HG03378 (cell line): ENCODE data around the gene DACT2.
"Not testable (repeated sequence)": the region's sequence is repeated elsewhere in the genome, so short reads cannot be mapped to it uniquely, and the experiment has no call there.

Source experiments
- ATAC-seq: cut with Tn5 transposase; IDR thresholded peaks from one replicate; pipeline ENCODE4 v1.9.1; 2021; ENCODE audit warnings: mild to moderate bottlenecking, moderate library complexity; ENCODE audit not compliant: unreplicated experiment

Gene DACT2

DNA sequence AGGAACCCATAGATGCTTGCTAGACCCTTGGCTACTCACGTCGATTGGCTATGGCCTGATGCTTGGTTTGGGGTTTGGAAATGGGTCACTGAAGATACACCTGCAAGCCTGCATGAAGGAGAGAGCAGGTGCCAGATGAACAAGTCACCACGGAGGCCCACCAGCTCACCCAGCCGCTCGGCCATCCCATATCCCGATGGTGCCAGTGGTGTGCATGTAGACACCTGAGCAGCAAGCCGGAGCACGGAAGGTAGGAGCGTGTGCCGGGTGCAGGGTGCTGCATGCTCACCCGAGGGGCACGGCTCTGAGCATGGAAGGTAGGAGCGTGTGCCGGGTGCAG, 35.9 kb downstream of the DACT2 start:
- ATAC-seq = no peak

DNA sequence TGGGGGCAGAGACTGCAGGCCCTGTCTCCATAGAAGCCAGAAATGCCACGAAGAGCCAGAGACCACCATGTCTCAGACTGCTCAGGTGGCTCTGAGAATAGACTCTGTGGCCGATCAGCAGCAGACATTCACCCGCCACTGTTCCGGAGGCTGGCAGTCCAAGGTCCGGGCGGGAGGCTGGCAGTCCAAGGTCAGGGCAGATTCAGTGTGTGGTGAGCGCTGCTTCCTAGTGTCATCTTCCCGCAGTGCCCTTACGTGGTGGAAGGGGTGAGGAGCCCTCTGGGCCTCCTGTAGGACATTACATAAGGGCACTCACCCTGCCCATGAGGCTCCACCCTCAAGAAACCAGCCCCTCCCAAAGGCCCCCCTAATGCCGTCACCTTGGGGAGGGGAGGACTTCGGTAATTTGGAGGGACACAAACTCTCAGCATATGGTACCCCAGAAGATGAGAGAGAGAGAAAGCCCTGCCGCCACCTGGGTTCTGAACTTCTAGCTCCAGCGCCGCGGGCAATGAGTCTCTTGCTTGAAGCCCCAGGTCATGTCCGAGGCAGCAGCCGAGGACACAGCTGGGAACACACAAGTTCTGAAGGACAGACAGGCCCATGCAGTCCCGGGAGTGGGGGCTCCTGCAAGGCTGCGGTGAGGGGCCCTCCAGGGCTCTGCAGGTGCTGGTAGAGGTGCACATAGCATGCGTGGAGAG, 36.4 kb downstream of the DACT2 start:
- ATAC-seq = no peak

DNA sequence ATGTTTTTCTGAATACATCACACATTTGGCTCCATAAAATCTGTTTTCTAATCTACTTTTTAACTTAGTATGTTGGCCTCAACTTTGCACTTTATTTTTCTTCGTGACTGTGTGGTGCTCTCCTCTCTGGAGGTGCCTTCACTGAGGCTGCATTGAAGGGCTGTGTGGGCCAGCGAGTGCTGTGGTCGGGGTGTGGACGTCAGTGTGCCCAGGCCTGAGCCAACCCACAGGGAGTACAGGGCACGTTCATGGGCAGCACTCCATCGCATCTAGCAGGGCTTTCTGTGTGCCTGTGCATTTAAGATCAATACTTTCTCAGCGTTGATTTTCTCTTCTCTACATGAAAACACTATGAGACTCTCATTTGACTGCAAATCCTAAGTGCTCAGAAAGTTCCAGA, 37.8 kb downstream of the DACT2 start:
- no peak for ATAC-seq

DNA sequence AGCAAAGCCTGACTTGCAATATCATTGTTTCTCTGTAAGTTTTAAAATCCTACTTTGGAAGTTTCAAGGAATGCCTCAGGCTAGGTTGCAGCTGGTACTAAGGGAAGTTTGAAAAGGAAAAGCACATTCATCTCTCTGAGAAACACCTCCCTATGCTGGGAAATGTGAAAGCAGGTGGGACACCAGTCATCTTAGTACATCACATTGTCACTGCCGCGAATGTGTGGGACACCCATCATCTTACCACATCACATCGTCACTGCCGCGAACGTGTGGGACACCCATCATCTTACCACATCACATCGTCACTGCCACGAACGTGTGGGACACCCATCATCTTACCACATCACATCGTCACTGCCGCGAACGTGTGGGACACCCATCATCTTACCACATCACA, 38.3 kb downstream of the DACT2 start:
- ATAC-seq = not testable (repeated sequence)

DNA sequence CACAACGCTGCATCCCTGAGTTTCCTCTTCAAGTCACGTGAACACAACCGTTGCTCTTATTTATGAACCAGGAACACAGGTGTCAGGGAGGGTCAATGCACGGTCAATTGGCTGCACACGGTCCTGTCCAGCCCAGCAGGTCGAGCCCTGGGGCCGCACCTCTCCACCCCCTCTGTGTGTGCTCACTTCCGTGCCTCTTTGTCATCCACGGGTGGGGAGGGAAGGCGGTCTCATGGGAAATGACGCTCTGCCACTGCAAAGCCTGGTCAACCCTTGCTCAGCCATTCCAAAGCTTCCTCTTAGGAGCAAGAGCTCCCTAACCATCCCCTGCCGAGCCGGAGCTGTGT, 38.7 kb downstream of the DACT2 start:
- ATAC-seq = no peak

DNA sequence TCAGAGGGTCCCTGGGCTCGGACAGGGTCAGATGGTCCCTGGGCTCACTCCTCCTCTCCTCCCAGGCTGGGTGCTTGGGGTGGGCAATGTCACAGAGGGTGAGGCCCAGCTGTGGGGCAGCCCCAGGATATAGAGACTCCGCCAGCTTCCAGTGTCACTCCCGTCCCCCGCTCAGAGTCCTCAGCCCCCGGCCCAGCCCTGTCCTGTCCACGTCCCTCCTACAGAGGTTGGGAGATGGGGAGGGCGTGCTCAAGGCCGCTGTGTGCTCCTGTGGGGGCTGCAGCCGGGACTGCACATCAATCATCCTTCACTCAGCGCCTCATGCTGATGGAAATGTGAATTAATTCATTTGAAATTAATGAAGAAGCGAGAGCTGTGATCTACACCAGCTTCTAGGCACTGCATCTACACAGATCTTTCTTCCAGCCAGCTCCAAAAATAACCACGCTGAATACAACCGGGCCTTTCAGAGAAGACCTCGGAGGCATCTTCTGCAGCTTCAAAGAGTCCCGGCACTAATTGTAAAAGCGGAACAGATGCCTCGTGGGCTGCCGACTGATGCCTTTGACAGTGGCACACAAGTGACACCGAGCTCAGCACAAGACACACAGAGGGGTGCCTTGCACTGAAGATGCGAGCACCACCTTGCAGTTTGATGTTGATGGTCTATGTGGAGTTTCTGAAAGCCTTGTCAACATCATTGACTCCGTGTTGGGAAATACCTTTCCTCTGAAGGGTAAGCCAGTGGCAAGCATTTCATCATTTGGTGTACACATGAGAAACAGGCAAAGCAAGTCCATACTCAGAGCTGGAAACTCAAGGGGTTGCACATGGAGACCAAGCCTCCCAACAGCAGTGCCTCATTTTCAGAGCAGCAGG, 39.3 kb downstream of the DACT2 start:
- ATAC-seq = no peak

DNA sequence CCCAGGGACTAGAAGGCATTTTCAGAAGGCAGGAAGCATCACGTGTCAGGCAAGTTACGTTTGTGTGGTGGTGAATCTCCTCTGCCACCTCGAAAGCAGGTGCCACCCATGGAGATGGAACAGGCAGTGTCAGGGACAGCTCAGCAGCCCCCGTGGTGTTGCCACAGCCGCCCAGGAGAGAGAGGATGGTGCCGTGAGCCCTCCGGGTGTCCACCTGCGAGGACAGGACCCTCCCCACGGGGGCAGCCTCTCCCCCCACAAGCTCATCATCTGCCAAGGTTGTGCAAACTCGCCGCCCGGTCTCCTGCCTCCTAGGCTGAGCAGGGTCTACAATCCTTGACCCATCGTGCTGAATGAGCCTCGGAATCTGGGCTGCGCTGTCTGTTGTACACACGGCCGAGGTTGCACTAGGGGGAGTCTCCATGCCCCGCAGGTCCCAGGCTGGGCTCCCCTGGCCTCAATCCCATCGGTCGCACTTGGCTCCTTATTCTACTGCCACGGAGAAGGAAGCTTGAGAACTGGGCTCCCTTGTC, 40.1 kb downstream of the DACT2 start:
- no peak for ATAC-seq

DNA sequence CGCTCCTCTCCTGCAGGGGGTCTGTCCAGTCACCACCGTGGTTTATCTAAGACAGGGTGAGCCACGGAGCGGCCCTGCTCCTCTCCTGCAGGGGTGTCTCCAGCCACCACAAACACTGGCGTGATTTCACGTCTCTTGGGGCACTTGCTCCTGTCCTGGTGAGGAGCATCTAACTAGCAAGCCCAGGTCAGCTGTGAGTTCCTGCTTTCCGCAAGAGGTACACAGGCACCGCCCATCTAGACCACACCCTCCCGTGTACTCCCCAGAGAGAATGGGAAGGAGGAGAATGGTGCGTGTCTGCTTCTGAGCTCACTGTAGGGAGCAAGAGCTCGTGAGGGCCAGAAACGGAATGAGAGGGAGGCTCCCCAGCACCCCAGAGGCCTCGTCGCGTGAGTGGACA, 40.7 kb downstream of the DACT2 start:
- no peak for ATAC-seq

DNA sequence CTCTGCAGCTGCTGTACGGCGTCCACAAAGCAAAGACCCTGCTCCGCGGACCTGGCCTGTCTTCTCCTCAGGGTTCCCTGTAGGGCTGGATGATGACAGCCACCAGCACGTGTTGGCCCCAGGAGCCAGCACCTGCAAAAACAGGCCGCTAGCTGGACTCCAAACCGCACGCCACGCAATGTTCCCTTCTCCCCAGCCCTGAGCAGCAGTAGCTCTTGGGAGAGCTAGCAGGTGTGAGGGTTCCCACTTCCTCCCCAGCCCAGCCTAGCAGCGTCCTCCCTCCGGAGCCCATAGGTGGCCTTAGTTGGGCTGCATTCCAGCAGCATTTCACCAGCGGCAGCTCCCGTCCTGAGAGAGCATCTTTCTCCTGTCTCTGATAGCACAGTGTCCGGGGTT, 42.3 kb downstream of the DACT2 start:
- no peak for ATAC-seq

DNA sequence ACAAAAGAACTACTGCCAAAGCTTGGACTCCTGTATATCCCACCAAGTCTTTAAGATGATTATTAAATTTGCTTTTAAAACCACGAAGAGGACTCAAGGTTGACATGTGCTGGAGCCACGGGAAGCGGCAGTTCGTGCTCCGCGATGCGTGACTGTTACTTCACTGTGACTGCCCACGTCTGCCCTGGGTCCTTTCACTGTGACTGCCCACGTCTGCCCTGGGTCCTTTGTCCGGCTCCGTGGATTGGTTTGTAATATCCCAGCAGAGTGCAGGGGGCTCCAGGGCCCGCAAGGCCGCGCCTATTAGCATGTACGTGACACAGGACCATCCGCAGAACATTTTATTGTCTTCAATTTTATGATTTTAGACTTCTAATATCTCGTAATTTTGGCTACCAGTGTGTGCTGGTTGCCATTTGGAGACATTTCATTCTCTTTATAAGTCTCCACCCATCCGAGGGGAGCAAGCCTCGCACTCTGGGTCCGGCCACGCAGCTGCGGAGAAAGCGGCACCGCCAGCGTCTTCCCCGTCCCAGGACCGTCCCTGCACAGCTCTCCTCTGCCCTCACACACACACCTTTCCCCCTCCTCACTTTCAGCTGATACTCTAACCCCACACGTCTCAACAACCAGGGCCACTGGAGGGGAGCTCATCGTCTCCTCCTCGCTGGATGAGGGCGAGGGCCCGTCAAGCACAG, 42.9 kb downstream of the DACT2 start:
- no peak for ATAC-seq

DNA sequence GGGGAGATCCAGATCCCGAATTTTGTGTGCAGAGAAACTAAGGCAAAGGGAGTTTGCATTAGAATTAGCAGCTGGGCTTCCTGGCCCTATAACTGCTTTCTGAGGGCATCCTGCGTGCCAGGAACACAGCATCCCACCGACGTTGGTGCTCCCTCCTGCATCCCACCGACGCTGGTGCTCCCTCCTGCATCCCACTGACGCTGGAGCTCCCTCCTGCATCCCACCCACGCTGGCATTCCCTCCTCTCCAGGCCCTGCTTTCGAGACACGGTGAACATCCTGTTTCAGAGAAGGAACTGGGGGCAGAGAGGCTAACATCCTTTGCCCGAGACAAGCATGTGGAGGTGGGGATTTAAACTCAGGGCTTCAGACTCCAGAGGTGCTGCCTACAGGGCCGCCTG, 44.4 kb downstream of the DACT2 start:
- no peak for ATAC-seq

DNA sequence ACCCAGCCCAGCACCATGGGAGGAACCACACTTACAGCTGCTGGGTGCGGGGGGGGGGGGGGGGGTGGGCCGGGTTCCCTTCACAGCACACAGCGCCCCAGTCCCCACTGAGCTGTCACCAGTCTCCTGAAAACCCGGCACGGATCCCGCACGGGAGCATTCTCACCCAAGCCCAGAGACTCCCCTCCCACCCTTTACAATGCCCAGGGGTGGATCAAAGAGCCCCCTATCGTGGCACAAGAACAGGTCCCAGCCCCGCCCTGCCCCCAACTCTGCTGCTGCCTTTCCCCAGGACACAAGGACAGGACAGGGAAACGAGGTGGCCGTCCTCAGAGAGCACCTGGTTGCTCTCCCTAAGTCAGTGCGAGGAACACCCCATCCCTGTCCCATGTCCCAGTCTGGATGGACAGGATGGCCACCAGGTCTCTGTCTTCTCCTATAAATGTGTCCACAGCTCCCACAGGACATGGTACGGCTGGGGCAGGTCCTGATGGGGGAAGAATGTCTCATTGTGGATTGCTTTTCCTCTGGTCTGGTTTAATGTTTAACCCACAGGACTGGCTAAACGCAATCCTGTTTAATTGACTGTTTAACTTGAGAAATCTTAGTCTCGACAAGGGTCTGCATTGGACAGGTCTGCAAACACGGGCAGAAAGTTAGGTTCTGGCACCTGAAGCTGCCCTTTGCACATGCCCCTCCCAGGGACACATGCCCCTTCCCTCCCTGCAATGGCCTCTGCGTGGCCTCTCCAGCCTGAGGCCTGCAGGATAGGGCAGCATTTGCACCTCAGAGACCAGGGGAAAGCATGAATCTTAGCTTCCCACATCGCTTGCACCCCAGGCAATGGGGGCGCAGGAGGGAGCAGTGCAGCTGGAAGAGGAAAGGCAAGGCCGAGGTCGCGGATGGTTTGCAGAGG, 45.3 kb downstream of the DACT2 start:
- no peak for ATAC-seq

DNA sequence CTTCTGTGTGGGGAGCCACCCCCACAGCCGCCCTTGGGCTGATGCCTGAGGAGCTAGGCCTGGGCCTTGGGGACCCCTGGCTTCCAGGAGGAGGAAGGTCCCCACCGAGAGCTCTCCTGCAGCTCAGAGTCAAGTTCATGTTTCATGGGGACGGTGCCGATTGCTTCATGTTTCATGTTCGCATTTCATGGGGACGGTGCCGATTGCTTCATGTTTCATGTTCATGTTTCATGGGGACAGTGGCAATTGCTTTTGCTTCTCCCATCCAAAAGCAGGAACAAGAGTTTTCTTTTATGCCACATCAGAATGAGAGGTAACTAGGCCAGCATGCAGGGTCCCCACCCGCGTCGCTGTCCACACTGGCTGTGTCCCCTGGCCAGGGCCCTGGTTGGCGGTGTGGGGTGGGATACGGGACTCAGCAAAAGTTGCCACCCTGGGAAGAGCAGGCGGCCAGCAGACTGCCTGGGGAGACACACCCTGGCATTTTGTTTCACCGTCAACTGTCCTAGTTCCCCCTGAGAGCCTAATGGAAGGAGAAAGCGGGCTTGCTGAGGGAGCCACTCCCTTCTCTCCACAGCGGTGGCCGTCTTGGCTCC, 46.0 kb downstream of the DACT2 start:
- no peak for ATAC-seq

DNA sequence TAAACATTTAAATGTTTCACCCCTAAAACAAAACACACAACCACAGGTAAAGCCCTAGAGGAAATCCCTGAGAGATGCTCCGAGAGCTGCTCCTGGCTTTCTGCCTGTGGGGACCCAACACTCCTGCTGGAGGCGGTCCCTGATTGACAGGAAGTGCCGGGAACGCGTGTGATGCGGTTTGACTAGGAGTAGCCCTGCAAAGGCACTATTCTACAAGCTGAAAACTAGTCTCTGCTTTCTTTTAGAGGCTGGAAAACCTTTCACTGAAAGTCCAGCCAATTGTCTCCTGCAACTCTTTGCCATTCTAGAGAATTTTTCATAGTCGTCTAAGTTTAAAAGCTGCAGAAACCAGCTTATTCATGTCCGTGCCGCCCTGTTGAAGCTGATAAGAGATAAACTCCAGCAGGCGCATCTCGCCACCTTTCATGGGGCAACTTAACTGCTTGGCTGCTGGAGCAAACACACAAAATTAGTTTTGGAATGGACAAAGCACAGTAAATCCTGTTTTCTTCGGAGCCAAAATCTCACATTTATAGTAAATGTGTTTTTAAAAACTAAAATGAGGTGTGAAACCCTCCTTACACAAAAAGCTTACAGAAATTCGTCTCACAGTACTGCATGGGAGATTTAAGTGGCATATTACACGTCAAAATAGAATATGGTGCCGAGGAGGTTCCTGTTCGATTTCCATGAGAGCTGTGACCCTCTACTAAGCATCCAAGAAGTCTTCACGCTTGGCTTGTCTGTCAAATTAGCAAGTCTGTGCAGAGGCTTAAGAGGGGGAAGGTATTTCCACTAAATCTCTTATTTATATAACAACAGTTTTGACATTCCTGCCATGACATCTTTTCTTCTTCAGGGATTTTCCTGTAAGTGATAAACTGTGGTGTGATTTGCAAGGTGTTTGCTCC, 46.9 kb downstream of the DACT2 start:
- no peak for ATAC-seq

DNA sequence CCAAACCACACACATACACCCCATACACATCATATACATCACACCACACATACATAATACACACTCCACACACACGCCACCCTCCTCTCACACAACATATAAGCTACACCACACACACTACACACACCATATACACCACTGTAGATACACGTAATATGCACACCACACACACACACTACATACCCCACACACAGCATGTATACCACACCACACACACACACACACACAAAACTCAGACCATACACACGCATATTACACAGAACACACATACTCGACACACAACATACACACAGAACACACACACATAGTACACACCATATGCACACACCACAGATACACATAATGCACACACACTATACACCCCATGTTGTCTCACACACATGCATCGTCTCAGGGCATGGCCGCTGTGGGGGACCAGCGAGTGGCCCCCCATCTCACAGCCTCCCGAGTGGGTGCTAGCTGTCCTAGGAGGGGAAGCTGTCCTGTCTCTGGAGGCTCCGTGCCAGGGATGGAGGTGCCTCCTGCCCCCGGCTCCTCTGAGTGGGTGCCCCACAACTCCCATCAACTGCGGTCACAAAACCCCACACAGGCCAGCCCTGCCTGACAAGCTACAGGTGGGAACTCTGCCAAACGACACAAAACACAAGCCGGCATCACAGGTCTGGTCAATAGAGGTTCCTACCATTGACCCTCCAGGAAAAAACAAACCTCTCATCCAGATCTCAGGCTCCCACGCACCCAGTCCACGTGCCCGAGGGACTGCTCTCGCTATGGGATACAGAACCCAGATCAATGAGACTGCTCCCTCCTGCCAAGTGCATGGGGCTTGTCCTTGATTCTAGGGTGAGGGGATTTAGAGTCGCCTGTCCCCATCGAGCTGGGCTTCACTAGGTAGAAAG, 49.1 kb downstream of the DACT2 start:
- no peak for ATAC-seq

DNA sequence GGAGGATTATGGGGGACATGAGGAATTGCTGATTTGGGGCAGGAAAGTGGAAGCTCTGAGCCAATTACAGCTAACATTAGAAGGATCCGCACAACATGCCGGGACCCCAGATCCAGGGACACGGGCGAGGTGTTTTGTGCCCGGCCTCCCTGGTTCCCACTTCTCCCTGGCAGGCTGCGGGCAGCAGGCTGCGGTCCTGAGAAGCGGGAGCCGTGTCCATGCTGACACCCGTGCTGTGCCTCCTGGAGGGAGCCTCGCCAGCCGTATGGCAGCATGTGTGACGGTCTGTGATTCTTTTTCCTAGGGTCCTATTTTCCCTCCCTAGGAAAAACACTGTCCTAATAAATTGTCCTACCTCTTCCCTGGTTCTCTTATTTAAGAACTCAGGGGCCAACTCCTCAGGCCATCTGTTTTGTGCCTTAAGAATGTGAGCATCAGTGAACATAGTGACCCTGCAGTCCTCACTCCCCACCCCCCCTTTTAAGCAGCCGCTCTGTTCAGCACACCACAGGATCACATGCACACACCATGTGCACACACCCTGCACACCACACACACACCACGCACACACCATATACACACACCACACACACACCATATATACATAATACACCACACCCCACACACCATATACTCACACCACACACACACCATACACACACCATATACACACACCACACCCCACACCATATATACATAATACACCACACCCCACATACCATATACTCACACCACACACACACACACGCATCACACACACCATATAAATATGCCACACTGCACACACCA, 49.9 kb downstream of the DACT2 start:
- ATAC-seq = no peak

DNA sequence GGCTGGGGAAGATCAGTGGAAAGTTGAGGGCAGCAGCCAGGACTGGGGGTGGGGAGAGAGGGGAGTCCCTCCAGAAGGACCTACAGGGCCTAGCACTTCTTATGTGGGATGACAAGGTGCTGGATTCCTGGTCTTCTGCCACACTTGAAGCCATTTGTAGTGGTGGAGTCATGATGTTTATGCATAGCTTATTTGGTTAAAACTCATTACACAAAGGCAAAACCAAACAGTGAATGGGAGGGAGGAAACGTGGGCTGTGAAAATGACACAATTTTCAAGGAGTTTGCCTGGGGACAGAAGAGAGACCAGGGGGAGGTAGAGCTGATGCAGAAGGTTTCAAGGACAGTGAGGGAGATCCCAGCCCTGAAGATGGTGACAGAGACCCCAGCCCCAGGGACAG, 50.8 kb downstream of the DACT2 start:
- no peak for ATAC-seq
